HepG2 (cell line): Measurements from ENCODE around the gene AUTS2. TPM values are rescaled to one million over a fixed set of nuclear protein-coding genes. Genes with fewer than 3 reads are reported as not detected.

Experiments
- ATAC-seq: fragments of 200-7000 bp; cut with Tn5 transposase; 3 replicates; pipeline ENCODE4 v1.9.1; 2020; ENCODE audit warnings: mild to moderate bottlenecking, moderate library complexity
- BruUV-seq: library from RNA; stranded (reverse); fragments of 400-500 nt; replicated peaks from 2 replicates; lab custom pipeline; 2021; lab: Mats Ljungman, UMichigan
- CTCF ChIA-PET: fragments of 300-600 bp; formaldehyde crosslinking; extraction: SDS; loops from one replicate; lab custom pipeline; 2021; ENCODE audit warnings: low total read pairs, inconsistent platforms, low intra/inter-chr PET ratio; lab: Yijun Ruan, JAX
- POLR2A ChIA-PET: fragments of 350-600 bp; sonication (Branson Sonifier 250); formaldehyde crosslinking; loops from one replicate; lab custom pipeline; 2020; ENCODE audit warnings: antibody characterized with exemption, inconsistent platforms; lab: Yijun Ruan, JAX
- DNase-seq: peaks from one replicate; pipeline ENCODE4 v3.0.0-alpha.2; 2015; ENCODE audit warnings: low spot score
- FAIRE-seq: peaks from 3 replicates; lab custom pipeline; 2011; peaks lifted over from hg19 to GRCh38; lab: Jason Lieb, UNC
- H2AFZ ChIP-seq: one replicate; pipeline ENCODE4 v1.6.1; 2011; ENCODE audit warnings: low read length, inconsistent platforms
- H3K27ac ChIP-seq: fragments of 300-600 bp; 3 replicates; pipeline ENCODE4 v1.8.0; 2011; ENCODE audit warnings: mixed run types, mild to moderate bottlenecking, mixed read lengths, low read length, inconsistent platforms; ENCODE audit not compliant: insufficient read depth; ENCODE audit errors: extremely low read length
- H3K27me3 ChIP-seq, 2 experiments: fragments of 200-600 bp in 1 of 2; 2 replicates in 1 of 2; 3 replicates in 1 of 2; pipeline versions ENCODE4 v1.6.0 to v1.8.0; 2011; ENCODE audit warnings: low read length in 2 of 2, mild to moderate bottlenecking in 2 of 2, moderate library complexity in 2 of 2, inconsistent platforms in 1 of 2; ENCODE audit not compliant: insufficient read depth in 2 of 2, control insufficient read depth in 1 of 2
- H3K36me3 ChIP-seq, 2 experiments: fragments of 200-600 bp in 1 of 2; replicated peaks in 1 of 2; 2 replicates in 1 of 2; 3 replicates in 1 of 2; pipeline versions ENCODE4 v1.5.1 to v1.8.0; 2011; ENCODE audit warnings: low read length in 2 of 2, inconsistent platforms in 1 of 2; ENCODE audit not compliant: insufficient read depth in 2 of 2, control insufficient read depth in 1 of 2
- H3K4me1 ChIP-seq: 2 replicates; pipeline ENCODE4 v1.5.1; 2012; ENCODE audit warnings: low read length, inconsistent platforms; ENCODE audit not compliant: insufficient read depth
- H3K4me2 ChIP-seq: 2 replicates; pipeline ENCODE4 v1.6.0; 2011; ENCODE audit warnings: low read depth, low read length, inconsistent platforms
- H3K4me3 ChIP-seq, 3 experiments: fragments of 200-600 bp in 1 of 3; sonication (generic), shearing (Covaris generic) in 1 of 3; replicated peaks in 1 of 3; 2 replicates each; pipeline ENCODE4 v1.5.1; 2011 to 2016; ENCODE audit warnings: low read length in 3 of 3, inconsistent platforms in 2 of 3, low read depth in 2 of 3, mild to moderate bottlenecking in 2 of 3, control low read depth in 1 of 3, mixed read lengths in 1 of 3; ENCODE audit not compliant: insufficient read depth in 1 of 3
- H3K79me2 ChIP-seq: one replicate; pipeline ENCODE4 v1.6.1; 2011; ENCODE audit warnings: low read length, inconsistent platforms; ENCODE audit not compliant: insufficient read depth
- H3K9ac ChIP-seq: 2 replicates; pipeline ENCODE4 v1.6.0; 2011; ENCODE audit warnings: mild to moderate bottlenecking, low read depth, low read length, inconsistent platforms; ENCODE audit not compliant: insufficient read depth
- H3K9me3 ChIP-seq: 2 replicates; pipeline ENCODE4 v1.5.1; 2012; ENCODE audit warnings: mild to moderate bottlenecking, low read length
- H4K20me1 ChIP-seq: 2 replicates; pipeline ENCODE4 v1.6.0; 2011; ENCODE audit warnings: inconsistent platforms, mild to moderate bottlenecking, low read length, moderate library complexity; ENCODE audit not compliant: insufficient read depth
- ATF5 ChIP-seq: sonication (generic); formaldehyde crosslinking; IDR thresholded peaks from 2 replicates; pipeline ENCODE4 v1.4.0; 2020; ENCODE audit warnings: mild to moderate bottlenecking, low read depth, missing genetic modification reagents
- BRD4 ChIP-seq: sonication (generic); formaldehyde crosslinking; IDR thresholded peaks from 2 replicates; pipeline ENCODE4 v1.4.0; 2020; ENCODE audit warnings: missing genetic modification reagents
- CBX2 ChIP-seq, 2 experiments: fragments of 200-600 bp in 1 of 2; sonication (generic); formaldehyde crosslinking in 1 of 2; IDR thresholded peaks; 2 replicates each; pipeline versions ENCODE4 v1.7.0 to v1.8.1; 2018 to 2022; ENCODE audit warnings: low read depth in 2 of 2, low read length in 1 of 2, mild to moderate bottlenecking in 1 of 2, missing genetic modification reagents in 1 of 2
- E2F5 ChIP-seq: sonication (generic); formaldehyde crosslinking; conservative IDR thresholded peaks from 2 replicates; pipeline ENCODE4 v1.4.0; 2020; ENCODE audit warnings: missing genetic modification reagents
- KAT2B ChIP-seq: fragments of 150-350 bp; IDR thresholded peaks from 2 replicates; pipeline ENCODE4 v1.6.1; 2014; ENCODE audit warnings: low read depth, low read length, borderline replicate concordance
- KDM2A ChIP-seq: sonication (generic); formaldehyde crosslinking; IDR thresholded peaks from 2 replicates; pipeline ENCODE4 v1.4.0; 2020; ENCODE audit warnings: low read depth, missing genetic modification reagents, borderline replicate concordance
- KDM5B ChIP-seq: sonication (generic); formaldehyde crosslinking; IDR thresholded peaks from 2 replicates; pipeline ENCODE4 v1.4.0; 2020; ENCODE audit warnings: missing genetic modification reagents, mild to moderate bottlenecking, borderline replicate concordance
- MTA3 ChIP-seq: sonication (generic); formaldehyde crosslinking; IDR thresholded peaks from 2 replicates; pipeline ENCODE4 v1.4.0; 2020; ENCODE audit warnings: missing genetic modification reagents
- MZF1 ChIP-seq: sonication (generic); formaldehyde crosslinking; IDR thresholded peaks from 2 replicates; pipeline ENCODE4 v1.8.1; 2023; ENCODE audit warnings: mild to moderate bottlenecking, missing genetic modification reagents, borderline replicate concordance
- NFE2L1 ChIP-seq: sonication (generic); formaldehyde crosslinking; IDR thresholded peaks from 2 replicates; pipeline ENCODE4 v1.4.0; 2020; ENCODE audit warnings: missing genetic modification reagents, mild to moderate bottlenecking, borderline replicate concordance
- SIN3B ChIP-seq: fragments of 150-350 bp; IDR thresholded peaks from 2 replicates; pipeline ENCODE4 v1.6.1; 2014; ENCODE audit warnings: low read length
- ZHX1 ChIP-seq: sonication (generic); formaldehyde crosslinking; IDR thresholded peaks from 2 replicates; pipeline ENCODE4 v1.8.1; 2022; ENCODE audit warnings: low read depth, mild to moderate bottlenecking, missing genetic modification reagents
- ZNF296 ChIP-seq: sonication (generic); formaldehyde crosslinking; conservative IDR thresholded peaks from 2 replicates; pipeline ENCODE4 v1.5.0; 2020; ENCODE audit warnings: mild to moderate bottlenecking, missing genetic modification reagents
- ZNF3 ChIP-seq: IDR thresholded peaks from 2 replicates; pipeline ENCODE4 v1.7.0; 2017; ENCODE audit warnings: inconsistent platforms
- ZNF362 ChIP-seq: sonication (generic); formaldehyde crosslinking; IDR thresholded peaks from 2 replicates; pipeline ENCODE4 v1.4.0; 2020; ENCODE audit warnings: missing genetic modification reagents, mild to moderate bottlenecking, borderline replicate concordance
- ZNF383 ChIP-seq: sonication (generic); formaldehyde crosslinking; IDR thresholded peaks from 2 replicates; pipeline ENCODE4 v1.4.0; 2020; ENCODE audit warnings: missing genetic modification reagents, mild to moderate bottlenecking, borderline replicate concordance
- ZNF557 ChIP-seq: sonication (generic); formaldehyde crosslinking; IDR thresholded peaks from 2 replicates; pipeline ENCODE4 v1.4.0; 2020; ENCODE audit warnings: missing genetic modification reagents
- ZNF776 ChIP-seq: sonication (generic); formaldehyde crosslinking; IDR thresholded peaks from 2 replicates; pipeline ENCODE4 v1.4.0; 2020; ENCODE audit warnings: mild to moderate bottlenecking, missing genetic modification reagents
- WGBS: methylation state at CpG from one replicate; pipeline ENCODE4 v1.1.6; 2017; ENCODE audit warnings: low lambda C conversion rate; 5-methylcytosine and 5-hydroxymethylcytosine counted together
- in situ Hi-C: cut with HindIII; loops from 2 replicates; pipeline ENCODE4 v1.10.0; 2017; ENCODE audit warnings: low pct_unique_long_range_greater_than_20kb; ENCODE audit not compliant: extremely low pct_ligation_motif_present
- intact Hi-C: fragments of 100-400 bp; cut with micrococcal nuclease; formaldehyde crosslinking; loops from one replicate; pipeline ENCODE4 v1.10.0; 2022; ENCODE audit not compliant: unreplicated experiment
- polyA plus RNA-seq, 8 experiments: library from polyadenylated mRNA; depleted of rRNA in 3 of 8; stranded (reverse) in 7 of 8; unstranded in 1 of 8; fragments of >200 nt; fragmentation: Illumina TruSeq in 4 of 8; extraction: Trizol in 4 of 8; gene quantifications; 2 replicates each; pipeline versions ENCODE4 v1.2.1 to v1.2.3, GENCODE V29; 2011 to 2016; ENCODE audit warnings: low read depth in 4 of 8, missing spikeins in 1 of 8, mixed read lengths in 1 of 8; ENCODE audit not compliant: insufficient read depth in 1 of 8
- total RNA-seq, 5 experiments: library from RNA; depleted of rRNA; stranded (reverse); fragments of >200 nt; fragmentation: Illumina TruSeq; extraction: Trizol; gene quantifications; 2 replicates each; pipeline ENCODE4 v1.2.3, GENCODE V29; 2016; ENCODE audit warnings: low read depth in 1 of 5

Gene AUTS2
- total and polyA plus RNA-seq, 2 of the 13 experiments (the other 11 are each of a cell fraction or from before 2014, with no cell fraction given): 0.38 TPM; not detected in 1

- TF ChIP-seq ZNF362 (no peak), ZHX1 (CRISPR knock-in tag) (no peak)
These were observed 192.9 kb downstream of the AUTS2 start (continued) for GRCh38 chr7:69790977-69791724.

GRCh38 chr7:69791739-69792138 lies 193.5 kb downstream of the AUTS2 start:
- POLR2A ChIA-PET: no interaction called here
- TF ChIP-seq BRD4 (CRISPR knock-in tag) (no peak), ZNF557 (no peak), NFE2L1 (CRISPR knock-in tag) (no peak), KDM2A (CRISPR knock-in tag) (no peak), MTA3 (CRISPR knock-in tag) (no peak), ZNF776 (CRISPR knock-in tag) (no peak), E2F5 (CRISPR knock-in tag) (no peak), ZNF383 (CRISPR knock-in tag) (no peak), KAT2B (no peak), SIN3B (no peak), ATF5 (CRISPR knock-in tag) (no peak), ZNF296 (CRISPR knock-in tag) (no peak), CBX2 (IDR thresholded peaks at IDR 0.05; ENCODE audit: low read depth, low read length) (no peak), CBX2 (CRISPR knock-in tag; IDR thresholded peaks at IDR 0.05; ENCODE audit: low read depth) (no peak), MZF1 (CRISPR knock-in tag) (no peak), ZNF3 (CRISPR knock-in tag) (no peak), KDM5B (CRISPR knock-in tag) (no peak)

More at GRCh38 chr7:69791739-69792138, 193.5 kb downstream of the AUTS2 start:
- H3K4me1 ChIP-seq: no peaks in the 10 kb centered on the region
- H2AFZ ChIP-seq: no peak overlapping the region
- ATAC-seq: no peak
- in situ Hi-C loops: no loop called here
- H3K79me2 ChIP-seq: no peaks in the 10 kb centered on the region
- no peak overlapping the region for H3K4me2 ChIP-seq
- H3K36me3 ChIP-seq: no peaks in the 10 kb centered on the region
- 22% methylated on average over 1 of the region's 1 CpG for WGBS
- H3K27me3 ChIP-seq: no peaks in the 10 kb centered on the region
- no peak overlapping the region for H3K27ac ChIP-seq
- no peak overlapping the region for H3K4me3 ChIP-seq
- no peak overlapping the region for H3K9ac ChIP-seq
- no peak for FAIRE-seq
- CTCF ChIA-PET: no interaction called here
- BruUV-seq: no TSS peak
- no peaks in the 10 kb centered on the region for H3K9me3 ChIP-seq
- intact Hi-C loops: no loop called here
- DNase-seq: no peak
- H4K20me1 ChIP-seq: no peaks in the 10 kb centered on the region
